Loucy (cell line): ENCODE data around the gene RMDN2.

ENCODE experiments used
- EZH2phosphoT487 ChIP-seq: fragments of 200-600 bp; IDR thresholded peaks from 2 replicates; pipeline ENCODE4 v1.6.1; 2018; ENCODE audit warnings: antibody characterized with exemption, mild to moderate bottlenecking, moderate library complexity, borderline replicate concordance
- TF ChIP-seq, protein P1 (sequence below): fragments of 200-600 bp; sonication (generic); conservative IDR thresholded peaks from 2 replicates; pipeline ENCODE4 v1.5.1; 2014; ENCODE audit warnings: mild to moderate bottlenecking, antibody characterized with exemption, low read length

DNA sequence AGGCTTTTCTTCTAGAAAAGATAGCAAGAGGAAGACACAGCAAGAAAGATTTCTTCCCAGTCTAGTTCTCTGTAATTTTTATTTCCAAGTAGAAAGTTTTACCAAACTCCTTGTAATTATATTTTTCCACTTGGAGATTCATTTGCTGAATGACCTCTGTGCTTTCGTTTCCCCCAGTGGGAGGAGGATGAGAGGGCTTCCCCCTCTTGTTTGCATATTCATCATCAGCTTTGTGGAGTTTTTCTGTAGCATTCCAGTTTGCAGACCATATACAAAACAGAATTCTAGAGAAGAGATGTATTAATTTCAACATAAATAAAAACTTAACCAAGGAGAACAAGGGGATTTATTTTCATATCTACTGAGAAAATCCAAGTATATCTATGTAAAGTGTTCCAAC lies 51.3 kb downstream of the RMDN2 start:
- TF ChIP-seq, protein P1, sequence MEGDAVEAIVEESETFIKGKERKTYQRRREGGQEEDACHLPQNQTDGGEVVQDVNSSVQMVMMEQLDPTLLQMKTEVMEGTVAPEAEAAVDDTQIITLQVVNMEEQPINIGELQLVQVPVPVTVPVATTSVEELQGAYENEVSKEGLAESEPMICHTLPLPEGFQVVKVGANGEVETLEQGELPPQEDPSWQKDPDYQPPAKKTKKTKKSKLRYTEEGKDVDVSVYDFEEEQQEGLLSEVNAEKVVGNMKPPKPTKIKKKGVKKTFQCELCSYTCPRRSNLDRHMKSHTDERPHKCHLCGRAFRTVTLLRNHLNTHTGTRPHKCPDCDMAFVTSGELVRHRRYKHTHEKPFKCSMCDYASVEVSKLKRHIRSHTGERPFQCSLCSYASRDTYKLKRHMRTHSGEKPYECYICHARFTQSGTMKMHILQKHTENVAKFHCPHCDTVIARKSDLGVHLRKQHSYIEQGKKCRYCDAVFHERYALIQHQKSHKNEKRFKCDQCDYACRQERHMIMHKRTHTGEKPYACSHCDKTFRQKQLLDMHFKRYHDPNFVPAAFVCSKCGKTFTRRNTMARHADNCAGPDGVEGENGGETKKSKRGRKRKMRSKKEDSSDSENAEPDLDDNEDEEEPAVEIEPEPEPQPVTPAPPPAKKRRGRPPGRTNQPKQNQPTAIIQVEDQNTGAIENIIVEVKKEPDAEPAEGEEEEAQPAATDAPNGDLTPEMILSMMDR: no peak
- TF ChIP-seq EZH2phosphoT487: no peak
